Astrocyte of the hippocampus (primary cell): ENCODE results near the gene KIRREL3.

ENCODE experiments used
- DNase-seq: peaks from one replicate; pipeline ENCODE4 v3.0.0; 2011; ENCODE audit warnings: low read depth, low spot score

KIRREL3 gene

DNA sequence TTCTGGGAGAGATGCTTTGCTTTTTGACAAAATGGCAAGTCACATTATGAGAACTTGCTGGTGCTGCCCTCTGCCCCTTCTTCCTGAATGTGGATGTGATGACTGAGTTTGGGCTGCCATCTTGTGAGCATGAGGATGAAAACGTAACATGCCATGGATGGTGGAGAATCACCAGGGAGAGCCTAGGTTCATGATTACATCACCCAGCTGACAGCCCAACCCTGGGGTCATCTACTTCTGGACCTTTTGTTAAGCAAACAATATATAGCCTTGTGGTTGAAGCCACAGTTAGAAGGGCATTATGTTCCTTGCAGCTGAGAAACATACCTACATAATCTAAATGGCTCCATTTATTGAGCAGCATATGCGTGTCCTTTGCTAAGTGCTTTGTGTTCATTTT lies 321.5 kb downstream of the KIRREL3 start:
- no peak for DNase-seq

DNA sequence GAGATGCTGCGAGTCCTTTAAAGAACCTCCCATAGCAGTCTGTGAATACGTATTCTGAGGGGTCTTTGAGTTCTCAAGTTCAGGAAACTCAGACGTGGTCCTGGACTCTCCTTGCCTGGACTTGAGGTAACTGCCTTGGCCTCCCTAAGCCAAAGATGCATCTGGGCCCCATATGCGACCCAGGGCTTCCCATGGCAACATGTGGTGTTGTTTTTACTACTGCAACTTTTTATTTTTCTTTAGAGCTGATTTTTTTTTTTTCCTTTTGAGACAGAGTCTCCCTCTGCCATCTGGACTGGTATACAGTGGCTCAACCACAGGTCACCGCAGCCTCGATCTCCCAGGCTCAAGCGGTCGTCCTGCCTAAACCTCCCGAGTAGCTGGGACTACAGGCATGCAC lies 324.0 kb downstream of the KIRREL3 start:
- no peak for DNase-seq

DNA sequence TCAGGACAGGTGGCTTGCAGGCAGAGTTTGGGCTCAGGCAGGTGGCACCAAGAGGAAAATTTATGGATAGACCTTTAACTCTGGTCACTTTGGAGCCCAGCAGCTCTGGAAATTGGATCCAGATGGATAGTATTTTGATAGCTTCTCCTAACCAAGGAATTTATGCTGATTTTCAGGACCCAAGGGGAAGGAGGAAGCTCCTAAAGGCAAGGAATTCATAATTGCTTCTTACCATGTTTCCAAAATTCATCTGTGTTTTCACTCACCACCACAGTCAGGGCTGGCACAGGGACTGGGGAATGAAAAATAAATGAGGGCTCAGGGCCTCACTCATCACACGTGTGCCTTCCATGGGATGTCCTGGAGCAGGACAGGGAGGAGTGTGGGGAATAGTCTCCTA lies 327.3 kb downstream of the KIRREL3 start:
- no peak for DNase-seq

DNA sequence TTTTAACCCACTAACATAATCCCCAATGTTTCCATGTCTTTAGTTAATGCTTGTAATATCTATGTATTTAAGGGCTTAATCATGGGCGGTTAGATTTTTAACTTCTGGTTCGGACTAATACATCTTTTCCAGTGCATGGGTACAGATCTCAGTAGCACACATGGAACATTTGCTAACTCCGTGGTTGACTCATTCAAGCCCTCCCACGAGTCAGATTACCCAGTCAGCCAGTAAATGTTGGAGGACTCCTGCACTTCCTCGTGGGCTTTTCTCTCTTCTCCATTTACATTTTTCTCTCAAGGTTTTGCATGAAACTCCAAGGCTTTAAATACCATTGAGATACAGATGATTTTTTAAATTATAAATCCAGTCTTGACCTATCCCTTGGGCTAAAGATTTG lies 331.2 kb downstream of the KIRREL3 start:
- peak; percentile 40 for DNase-seq

DNA sequence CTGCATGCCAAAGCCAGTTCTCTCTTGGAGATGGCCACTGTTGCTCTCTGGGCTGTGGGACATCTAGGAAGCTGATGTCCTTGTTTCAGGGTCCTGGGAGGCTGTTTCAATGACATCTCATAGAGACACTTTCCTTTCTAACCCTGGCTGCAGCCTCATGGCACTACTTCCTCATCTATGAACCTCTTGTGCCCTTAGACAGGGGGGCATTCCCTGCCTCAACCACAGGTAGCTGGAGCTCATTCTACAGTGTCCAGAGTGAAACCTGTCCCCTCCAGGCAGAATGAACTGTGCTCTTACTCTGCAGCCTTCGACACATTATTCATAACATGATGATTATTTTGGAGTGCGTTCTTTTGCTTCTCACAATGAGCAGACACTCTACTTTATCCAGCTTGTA lies 335.9 kb downstream of the KIRREL3 start:
- DNase-seq = no peak

DNA sequence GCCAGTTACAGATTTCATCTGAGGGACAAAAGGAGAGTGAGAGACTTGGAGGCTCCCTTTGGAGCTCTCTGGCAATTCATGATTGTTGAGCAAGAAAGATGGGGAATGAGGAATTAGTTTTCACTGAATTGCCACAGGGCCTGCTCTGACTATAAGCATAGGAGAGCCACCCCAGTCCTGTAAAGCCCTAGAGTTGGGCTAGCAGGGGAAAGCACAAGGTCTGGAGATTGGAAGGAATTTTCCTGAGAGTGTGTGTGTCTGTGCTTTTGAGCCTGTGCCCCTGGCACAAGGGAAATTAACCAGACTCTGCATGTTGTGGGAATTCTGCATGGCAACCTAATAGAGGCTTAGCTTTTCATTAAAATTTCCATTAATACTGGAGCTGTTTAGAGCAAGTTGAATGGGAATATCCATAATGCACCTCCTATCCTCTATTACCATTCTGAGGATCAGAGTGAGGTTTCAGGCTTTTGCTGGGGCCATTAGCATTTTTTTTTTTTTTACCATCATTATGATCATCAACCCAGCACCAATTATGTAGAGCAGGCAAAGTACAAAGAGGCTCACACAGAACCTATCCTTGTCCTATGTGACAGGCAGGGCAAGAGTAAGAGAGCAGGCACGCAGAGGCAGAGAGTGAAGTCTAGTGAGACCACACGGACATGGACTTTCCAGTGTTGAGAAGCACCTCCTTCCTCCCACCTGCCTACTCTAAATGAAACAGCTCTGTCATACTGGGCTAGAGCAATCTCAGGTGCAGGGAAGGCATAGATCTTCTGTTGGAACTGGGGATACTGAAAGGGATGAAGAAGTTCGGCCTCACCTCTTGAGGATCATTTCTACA lies 336.6 kb downstream of the KIRREL3 start:
- no peak for DNase-seq

DNA sequence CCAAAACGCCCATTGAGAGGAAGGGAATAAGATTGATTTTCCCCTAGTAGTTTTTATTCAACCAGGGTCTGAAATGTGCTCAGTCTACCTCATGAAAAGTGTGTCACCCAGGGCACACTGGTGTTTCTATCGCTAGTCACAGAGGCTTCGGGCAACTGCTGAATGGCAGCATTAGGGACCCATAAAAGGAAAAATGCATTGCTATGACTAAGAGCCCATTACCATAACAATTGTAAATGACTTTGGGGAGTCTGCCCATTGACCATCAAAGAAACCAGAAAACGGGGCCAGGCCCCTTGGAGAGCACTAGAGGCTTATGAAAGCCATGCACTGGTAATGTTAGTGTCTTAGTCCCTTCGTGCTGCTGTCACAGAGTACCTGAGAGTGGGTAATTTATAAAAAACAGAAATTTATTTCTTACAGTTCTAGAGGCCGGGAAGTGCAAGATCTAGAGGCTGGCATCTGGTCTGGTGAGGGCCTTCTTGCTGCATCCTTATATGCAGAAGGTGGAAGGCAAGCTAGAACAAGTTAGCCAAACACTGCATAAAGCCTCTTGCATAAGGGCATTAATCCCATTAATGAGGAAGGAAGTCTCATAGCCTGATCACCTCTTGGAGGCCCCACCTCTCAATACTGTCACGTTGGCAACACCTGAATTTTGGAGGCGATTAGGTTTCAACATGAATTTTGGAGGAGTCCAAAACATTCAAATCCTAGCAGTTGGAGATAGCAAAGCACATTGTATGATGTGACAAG lies 338.4 kb downstream of the KIRREL3 start:
- DNase-seq = peak; percentile 62

DNA sequence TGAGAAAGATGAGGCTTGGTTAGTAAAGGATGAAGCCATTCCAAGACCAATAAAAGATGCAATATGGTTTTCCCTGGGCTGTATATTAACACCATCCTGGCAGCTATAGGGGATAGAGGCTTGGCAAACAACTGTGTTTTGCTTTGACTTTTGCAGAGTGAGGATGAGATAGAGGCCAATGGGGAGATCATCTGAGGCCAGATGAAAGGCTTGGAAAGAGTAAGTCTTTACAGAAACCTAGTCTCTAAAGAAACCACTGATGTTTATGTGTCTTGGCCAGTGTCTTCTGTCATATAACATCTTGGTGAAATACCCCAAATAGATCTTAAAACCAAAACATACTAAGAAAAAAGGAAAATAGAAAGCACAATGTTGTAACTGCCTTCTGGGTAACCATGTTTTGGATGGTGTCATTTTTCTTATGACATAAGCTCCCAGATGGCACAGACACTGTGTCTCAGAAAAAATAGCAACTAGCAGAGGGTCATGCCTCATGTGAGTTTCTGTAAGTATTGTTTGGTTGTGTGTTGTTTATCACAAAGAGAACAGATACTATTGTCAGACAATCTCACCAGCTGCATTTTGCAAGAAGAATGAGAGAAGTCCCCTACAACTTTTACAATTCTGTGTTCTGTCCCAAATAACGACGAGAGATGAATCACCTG lies 339.7 kb downstream of the KIRREL3 start:
- no peak for DNase-seq

DNA sequence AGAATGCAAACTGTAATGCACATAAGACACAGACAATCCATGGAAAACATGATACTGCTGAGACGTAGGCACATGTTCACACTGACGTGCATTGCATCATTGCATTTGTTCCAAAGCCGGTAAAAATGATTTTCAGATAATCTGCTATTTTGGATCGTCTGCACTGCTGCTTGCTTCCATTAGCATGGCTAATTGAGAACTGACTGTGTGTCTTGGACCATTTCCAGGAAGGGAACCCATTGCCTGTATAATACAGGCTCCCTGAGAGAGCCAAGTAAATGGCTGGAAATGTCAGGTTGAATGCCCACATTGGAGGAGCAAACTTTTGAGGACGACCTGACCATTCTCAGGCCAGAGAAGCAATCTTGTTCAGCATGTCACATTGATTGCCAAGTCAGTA lies 340.2 kb downstream of the KIRREL3 start:
- no peak for DNase-seq

DNA sequence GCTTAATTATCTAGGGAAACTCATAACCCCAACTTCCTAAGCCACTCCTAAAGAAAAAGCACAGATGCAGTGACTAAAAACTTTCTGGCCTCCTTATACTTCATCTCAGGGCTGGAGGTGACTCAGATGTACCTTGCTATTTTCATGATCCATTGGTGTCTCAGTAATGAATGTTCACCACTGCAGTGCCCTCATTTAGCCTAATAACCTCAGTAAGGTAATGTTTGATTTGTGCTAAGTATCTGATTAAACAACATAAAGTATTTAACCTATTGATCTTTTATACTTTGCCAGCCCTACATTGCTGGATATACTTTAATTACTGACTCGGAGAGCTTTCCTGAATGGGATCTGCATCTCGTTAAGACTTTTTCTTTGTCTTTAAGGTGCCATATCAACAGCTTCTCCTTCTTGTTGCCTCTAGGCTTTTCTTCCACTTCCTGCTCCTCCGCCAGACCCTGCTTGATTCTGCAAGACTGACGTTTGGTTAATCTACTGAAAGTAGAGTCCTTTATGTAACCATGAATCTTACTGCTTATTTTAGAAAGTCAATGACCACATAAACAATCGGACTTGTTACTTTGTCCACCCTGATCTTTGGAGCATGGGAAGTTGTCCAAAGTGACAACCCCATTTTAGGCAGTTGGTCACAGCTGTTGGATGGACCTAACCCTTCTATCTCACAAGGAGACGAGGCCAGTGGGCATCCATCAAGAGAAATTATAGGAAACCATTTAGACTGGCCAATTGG lies 342.1 kb downstream of the KIRREL3 start:
- no peak for DNase-seq

DNA sequence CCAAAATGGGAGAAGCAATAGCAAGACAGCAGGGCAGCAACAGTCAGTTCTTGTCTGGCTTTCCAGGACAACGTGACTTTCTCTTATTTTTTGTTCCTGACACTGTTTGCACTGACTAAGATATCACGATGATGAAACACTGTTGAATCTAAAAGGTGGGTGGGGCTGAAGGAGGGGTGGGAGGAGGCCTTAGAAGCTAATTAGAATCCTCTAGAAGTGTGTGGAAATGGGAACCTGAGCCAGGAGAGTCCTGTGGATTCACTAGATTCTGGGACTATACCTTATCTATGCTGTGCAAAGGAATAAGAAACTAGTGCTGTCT lies 344.8 kb downstream of the KIRREL3 start:
- peak; percentile 23 for DNase-seq

DNA sequence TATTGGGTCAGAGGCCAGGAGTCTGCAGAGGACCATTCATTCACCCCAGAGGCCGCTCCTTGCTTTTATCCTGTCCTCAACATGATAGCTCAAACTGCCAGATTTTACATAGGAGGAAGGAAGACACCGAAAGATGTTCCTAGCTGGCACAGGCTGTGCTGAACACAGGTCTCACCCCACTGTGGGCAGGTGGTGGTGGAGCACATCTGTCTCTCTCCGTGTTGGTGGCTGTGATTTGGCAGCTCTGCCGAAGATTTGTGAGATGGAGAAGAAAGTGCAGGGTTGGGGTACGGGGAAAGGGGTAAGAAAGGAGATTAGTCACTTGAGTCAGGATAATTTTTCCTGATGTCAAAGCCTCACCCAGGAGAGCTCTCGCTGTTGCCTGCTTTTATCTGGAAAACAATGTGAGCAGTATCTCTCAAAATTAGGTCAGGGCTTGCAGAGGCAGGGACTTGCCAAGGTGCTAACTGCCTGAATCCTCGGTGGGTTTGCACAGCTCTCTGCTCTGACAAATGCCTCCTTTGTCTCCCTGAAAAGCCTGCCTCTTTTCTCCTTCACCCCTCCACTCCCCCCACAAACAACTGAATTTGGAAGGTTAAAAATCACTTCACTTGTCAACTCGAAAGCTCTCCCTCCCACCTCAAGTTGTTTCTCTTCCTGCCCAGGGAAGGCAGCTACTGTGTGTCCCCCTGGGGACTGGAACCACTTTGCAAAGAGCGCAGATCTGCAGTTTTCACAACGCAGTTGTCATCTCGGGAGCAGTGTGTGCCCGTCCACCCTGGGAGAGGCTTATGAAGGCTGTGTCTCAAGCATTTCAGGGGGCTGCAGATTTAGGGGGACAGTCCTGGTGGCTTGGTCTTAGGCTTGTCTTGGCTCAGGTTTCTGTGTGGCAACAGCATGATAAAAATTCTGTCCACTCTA lies 345.4 kb downstream of the KIRREL3 start:
- DNase-seq = no peak

DNA sequence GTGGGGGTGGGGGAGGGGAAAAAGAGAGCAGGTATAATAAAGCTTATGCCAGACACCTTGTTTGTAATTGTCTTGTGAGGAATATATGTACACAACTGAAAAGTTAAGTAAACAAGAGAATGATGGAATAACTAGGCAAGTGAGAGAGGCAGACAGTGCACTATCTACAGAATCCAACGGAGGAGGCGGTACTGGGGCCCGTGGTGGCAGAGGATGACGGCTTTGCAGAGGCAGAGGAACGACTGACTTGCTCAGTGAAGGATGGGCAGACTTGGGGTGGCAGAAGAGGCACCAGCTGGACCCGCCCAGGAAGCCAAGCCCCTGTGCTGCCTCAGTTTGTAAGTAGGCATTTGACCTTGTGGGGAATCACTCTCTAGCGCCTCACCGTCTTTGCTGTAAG lies 347.5 kb downstream of the KIRREL3 start:
- DNase-seq = no peak

DNA sequence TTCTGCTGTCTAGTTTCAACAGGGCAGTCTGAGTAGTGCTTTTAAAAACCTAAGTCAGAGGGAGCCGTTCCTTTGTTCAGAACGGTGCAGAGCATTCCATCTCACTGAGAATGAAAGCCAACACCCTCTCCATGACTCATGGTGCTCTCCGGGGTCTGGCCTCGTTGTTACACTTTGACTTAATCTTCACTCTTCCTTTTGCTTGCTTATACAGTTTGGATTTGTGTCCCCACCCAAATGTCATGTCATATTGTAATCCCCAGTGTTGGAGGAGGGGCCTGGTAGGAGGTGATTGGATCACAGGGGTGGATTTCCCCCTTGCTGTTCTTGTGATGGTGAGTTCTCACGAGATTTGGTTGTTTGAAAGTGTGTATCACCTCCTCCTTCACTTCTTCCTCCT lies 352.8 kb downstream of the KIRREL3 start:
- DNase-seq = peak; percentile 91

DNA sequence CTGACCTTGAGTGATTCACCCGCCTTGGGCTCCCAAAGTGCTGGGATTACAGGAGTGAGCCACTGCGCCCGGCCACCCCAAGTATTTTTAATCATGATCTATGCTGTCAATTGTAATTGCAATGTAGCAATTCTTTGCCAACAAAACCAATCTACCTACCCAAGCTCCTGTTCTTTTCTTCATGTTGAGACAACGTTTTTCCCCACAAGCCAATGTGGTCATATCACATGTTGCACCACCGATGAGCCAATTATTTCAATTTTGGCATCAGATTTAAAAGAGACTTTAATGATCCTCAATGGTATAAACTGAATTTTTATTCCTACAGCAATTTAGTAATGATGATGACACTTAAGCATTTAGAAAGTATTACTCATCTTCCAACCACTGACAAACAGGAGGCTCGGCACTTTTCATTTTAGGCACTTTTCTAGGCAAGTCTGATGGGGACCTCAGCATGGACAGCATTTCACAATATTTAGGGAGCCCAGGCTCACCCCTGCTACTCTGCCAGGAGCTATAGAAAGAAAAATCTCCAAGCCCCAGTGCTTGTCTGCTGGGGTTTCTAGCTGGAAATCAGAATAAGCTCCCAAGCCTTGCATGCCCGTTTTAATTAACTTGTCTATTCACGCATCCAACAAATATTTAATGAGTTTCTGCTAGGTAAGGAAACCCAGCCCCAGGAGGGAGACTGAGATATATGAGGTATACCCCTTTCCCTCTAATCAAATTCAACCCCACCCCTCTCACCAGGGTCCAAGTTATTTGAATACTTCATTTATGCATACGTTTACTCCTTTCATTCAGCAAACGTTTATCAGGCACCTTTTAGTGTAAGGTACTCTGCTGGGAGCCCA lies 353.6 kb downstream of the KIRREL3 start:
- DNase-seq = peak; percentile 33

DNA sequence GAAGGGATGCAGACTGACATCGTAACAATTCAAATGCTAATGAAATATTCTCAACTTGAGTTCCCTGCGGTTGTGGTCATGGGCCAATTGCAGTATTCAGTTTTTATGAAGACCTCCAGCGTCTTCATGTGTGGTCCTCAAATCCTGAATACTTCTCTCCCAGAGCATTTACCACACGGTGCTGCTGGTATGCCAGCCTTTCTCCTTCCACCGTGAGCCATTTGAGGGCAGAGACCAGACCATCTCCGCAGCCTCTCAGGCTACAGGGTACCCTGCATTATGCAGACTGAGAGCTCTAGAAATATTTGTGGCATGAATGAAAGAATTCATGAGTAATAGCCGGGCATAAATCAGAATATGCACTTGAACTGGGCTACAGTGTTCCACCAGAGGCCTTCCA lies 355.4 kb downstream of the KIRREL3 start:
- peak; percentile 93 for DNase-seq

DNA sequence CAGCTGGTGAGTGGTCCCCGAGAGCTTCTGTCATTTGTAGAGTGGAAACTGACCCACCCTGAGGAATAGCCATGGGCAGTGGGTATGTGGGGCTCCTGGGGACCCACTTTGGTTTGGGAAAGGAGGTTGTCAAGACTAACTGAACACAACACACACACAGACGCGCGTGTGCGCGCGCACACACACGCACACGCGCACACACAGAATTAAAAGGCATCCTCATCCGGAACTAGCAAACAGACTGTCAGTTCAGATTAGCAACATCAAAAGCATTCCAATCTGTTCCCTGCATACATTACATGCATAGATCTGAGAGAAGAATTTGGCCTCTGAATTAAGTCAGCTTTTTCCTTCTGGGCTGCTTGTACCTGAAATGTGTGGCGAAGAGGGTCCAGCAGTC lies 360.4 kb downstream of the KIRREL3 start:
- DNase-seq = no peak

DNA sequence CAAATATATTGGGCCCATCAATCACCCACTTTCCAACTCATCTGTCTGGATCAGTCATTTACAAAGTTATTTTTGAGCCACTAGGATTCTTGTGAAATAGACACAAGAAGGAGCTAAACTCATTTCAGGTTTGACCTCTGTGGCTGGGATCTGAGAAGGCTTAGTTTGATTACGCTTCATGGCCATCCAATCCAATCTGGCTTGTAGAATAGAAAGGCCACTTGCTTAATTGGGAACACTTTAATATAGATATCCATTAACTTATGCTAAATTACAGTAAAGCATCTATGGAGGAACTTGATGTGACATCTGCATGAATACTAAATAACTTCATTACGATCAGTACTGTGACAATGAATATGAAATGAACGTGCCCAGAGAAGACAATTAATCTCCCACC lies 360.9 kb downstream of the KIRREL3 start:
- no peak for DNase-seq

DNA sequence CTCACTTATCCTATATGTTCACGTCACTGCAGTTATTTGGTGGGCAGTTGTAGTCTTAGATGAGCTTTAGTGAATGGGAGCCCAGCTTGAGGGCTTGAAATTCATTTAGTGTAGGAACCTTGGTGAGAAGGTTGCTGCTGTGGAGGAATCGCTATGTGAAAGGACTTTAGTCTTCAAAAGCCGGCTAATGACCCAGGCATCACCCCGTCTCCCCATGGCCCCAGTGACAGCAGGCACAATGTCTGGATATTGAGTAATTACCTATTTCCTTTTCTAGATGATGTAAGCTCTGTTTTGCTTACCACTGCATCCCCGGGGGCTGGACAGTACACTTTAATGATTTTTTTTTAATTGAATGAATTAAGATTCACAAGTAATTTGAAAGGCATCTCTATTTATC lies 361.9 kb downstream of the KIRREL3 start:
- peak; percentile 22 for DNase-seq

DNA sequence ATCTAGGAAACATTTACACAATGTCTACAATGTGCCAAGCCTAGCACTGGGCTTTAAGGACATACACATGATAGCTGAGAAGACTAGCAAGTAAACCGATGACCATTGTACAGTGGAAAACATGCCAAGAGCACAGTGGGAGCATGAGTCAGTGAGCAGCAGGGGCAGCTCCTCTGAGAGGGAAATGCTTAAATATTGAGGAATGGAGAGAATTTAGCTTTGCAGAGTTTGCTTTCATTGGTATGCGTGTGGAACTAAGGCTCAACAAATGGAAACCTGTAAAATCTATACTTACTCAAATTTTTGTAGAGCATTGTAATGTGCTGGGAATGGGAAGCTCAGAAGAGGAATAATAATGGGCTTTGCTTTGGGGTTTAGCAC lies 362.8 kb downstream of the KIRREL3 start:
- DNase-seq = peak; percentile 92
